T-helper 9 cell (primary cell): ENCODE results near the gene OR2A12.
"Not testable (repeated sequence)": the region's sequence is repeated elsewhere in the genome, so short reads cannot be mapped to it uniquely, and the experiment has no call there.

Experiments
- DNase-seq: peaks from one replicate; pipeline ENCODE4 v3.0.0-alpha.2; 2020
- total RNA-seq, 2 donors: gene quantifications; one replicate each; lab custom pipeline; 2026; lab: John Stamatoyannopoulos, UW

OR2A12 gene, protein sequence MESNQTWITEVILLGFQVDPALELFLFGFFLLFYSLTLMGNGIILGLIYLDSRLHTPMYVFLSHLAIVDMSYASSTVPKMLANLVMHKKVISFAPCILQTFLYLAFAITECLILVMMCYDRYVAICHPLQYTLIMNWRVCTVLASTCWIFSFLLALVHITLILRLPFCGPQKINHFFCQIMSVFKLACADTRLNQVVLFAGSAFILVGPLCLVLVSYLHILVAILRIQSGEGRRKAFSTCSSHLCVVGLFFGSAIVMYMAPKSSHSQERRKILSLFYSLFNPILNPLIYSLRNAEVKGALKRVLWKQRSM
- 0 reads per million in 2 donors for total RNA-seq

DNA sequence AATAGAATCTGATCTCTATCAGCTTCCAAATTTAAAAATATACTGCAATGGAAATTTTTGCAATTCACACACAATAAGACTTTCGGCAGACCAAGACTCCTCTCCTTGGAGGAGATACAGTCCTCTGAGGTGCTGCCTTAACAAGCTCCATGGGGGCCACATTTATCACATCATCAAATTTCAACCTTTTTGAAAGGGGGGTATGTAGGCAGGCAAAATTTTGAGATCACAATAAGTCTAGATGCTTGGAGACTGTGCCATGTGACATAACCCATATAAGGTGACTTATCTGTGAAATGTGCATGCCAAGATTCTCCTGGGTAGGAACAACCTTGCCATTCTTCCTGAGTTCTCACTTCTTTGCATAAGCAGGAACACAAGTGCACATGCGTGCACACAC lies at the start of gene OR2A12:
OR2A12 (plus strand) TSS at position 301 of the 400 bp plus-strand sequence. CDS start 8,830 bp downstream, outside the sequence.
- no peak for DNase-seq

DNA sequence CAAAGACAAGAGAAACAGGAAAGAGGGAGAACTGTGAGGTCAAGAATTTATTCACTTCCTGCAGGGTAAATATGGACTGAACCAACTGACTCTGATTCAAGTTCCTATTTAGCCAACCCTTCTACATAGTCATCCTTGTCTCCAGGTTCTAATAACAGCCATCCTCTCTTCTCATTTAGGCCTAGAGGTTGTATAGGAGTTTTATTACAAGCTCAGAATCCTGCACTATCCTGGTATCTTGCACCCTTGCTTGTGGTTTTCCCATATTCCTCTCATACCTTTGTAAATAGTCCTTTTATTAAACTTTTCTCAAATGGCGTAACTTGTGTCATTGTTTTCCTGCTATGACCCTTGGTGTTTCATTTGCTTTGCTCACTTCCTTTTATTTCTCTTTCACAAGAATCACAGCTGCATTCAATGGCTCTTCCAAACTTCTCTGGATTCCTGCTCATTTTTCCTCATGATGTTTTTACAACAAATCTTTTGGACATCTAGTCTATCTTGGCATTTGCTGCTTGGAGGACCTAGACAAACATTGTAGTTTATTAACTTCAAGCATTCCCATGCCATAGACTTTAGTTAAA lies 49.7 kb upstream of the OR2A12 start:
- no peak for DNase-seq

DNA sequence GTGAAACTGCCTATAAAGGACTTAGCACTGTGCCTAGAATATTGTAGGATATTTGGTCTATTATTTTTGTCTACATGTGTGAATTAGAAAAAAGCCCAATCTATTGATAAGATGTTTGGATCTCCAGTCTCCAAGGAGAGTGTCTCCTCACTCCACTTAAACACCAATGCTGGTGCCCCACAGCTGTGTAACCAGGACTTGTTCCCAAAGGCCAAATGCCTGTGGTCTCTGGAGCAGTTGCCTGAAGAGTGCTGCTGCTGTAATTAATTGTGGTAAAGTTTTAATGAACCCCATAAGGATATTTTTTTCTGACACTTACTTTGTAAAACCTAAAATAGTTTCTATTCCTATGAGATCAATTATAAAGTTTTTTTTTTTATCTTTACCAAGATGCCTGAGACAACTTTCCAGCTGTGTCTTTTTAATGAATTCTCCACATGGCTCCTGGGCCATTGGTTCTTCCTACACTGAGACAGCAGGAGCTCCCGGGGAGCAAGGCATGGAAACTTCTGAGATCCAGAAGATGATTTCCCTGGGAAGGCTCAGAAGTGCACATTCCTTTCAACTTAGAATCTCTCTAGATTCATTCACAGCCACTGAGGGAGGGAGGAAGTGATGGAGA lies 48.6 kb upstream of the OR2A12 start:
- DNase-seq = no peak

DNA sequence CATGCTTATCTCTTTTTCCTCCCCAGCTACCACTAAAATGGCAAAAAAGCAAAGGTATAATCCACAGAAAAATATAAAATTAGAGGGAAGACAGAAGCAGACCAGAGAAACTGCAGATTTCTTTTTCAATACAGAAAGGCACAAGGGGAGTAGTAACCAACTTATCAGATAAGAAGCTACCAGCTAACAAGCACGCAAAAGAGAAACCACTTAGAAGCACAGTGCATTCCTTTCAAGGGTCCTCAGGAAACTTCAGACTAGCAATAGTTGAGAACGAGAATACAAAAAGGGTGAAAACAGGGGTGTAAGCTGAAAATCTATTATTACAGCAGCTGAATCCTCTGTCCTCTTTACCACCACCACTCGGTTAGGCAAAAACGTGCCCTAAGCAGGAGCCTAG lies 47.2 kb upstream of the OR2A12 start:
- no peak for DNase-seq

DNA sequence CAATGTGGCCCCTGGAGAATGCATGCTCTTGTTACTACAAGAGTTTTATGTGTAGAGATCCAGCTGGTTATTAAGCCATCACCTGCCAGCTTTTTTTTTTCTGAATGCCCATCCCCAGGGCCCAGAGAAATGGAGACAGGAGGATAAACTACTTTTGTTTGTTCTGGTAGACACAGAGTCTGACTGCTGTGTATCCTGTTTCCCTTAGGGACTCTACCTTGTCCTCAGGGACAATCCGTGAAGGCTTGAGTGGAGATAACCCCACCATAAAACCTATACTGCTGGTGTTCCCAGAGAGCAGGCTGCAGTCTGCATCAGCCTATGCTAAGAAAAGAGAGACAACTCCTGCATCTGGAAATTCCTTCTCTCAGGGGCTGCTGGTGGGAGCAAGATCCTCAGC lies 37.4 kb upstream of the OR2A12 start, which contains the start of gene OR2A5:
OR2A5 (plus strand) TSS at position 301 of the 400 bp plus-strand sequence. CDS start 1,454 bp downstream, outside the sequence.
- DNase-seq = no peak

DNA sequence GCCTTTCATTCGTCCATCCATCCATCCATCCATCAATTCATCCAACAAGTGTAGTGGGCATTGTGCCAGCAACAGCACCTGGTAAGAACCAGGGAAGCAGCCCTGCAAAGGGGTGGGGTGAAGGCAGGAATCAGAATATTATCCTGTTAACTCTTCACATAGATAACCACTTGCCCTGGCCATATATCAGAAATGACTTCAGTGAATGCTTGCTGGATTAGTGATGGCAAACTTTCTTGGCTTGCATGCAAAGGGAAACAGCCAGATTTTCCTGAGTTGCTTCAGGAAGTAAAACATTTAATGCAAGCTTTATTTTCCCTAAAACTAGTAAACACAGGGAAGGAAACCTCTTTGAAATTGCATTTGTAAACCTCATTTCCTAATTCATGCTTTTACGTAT lies 36.6 kb upstream of the OR2A12 start:
- no peak for DNase-seq

DNA sequence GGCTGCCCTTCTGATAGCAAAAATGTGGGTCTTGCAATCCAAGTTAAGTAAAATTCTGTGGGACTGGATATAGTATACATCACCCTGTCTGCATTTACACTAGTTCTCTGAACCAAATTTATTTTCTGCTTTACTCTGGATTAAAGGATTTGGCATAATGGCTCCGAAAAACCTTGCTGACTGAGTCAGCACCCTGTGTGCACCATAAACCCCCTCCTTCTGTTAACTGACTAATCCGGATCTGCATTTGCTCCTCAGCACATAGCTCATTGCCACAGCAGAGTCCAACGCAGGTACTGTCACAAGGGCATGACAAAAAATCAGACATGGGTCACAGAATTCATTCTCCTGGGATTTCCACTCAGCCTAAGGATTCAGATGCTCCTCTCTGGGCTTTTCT lies 36.0 kb upstream of the OR2A12 start:
- no peak for DNase-seq

DNA sequence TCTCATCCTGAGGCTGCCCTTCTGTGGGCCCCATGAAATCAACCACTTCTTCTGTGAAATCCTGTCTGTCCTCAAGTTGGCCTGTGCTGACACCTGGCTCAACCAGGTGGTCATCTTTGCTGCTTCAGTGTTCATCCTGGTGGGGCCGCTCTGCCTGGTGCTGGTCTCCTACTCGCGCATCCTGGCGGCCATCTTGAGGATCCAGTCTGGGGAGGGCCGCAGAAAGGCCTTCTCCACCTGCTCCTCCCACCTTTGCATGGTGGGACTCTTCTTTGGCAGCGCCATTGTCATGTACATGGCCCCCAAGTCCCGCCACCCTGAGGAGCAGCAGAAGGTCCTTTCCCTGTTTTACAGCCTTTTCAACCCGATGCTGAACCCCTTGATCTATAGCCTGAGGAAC lies 35.2 kb upstream of the OR2A12 start:
- not testable (repeated sequence) for DNase-seq

DNA sequence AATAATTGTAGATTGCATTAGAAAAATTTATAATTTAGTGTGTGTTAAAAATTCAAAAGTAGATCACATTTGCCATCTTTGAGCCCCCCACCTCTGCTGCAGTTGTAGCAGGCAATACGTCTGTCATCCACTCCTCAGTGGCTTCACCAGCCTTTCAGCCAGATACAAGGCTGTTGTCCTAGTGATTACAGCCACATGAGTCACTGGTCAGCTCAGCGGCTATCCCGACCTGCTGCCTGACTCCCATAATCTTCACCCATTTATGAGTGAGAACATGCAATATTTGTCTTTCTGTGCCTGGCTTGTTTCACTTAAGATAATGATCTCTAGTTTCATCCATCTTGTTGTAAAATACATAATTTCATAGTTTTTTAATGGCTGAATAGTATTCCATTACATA lies 28.1 kb upstream of the OR2A12 start:
- DNase-seq = no peak

DNA sequence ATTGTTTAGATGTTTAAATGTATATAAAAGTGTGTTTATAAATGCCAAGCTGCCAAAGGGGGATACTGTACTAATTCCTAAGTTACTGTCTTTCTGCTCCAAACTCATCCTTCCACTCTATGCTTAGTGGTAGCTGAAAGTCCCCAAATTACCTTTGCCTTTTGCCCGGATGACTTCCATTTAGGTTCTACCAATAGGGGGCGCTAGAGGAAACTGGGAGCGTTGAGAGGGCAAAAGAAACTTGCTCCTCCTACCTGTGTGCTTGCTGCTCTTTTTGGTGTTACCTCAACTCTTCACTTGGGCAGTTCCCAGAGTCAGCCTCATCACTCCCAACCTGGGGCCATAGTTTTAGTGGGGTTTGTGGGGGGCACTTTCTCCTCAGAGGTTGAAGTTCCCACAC lies 22.4 kb upstream of the OR2A12 start:
- no peak for DNase-seq

DNA sequence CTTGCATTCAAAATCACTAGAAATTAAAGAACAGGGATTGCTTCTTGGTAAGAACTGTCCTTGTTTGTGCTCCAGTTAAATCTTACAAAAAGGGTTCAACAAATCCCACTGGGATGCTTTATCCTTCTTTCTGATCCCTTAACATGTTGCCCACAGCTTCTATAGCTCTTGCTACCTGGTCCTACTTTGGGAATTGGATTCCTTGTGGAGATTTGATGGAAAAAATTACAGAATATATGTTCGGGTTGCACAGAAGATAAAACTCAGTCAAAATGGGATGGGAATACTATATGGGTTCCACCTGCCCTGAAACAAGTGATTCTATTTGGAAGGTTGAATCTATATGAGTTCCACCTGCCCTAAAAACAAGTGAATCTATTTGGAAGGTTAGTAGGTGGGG lies 16.6 kb upstream of the OR2A12 start, which contains the start of gene OR2A25:
OR2A25 (plus strand) TSS at position 301 of the 400 bp plus-strand sequence. CDS start 4,409 bp downstream, outside the sequence.
- no peak for DNase-seq

DNA sequence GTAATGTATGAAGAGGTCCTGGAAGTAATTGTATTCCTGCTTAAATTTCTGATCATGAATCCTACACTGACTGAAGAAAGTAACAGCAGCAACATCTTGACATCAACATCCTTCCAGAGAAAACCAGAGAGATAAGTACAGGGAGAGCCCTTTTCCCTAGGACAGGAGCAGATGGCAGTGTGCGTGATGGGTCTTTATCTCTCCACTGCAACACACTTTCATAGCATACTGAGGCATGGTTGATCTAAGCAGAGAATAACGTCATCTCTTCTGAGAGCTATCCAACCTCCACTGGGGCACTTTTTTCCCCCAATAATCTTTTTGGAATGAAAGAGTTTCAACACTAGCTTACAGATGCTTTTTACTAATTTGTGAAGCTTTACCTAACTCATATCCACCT lies 16.1 kb upstream of the OR2A12 start:
- no peak for DNase-seq

DNA sequence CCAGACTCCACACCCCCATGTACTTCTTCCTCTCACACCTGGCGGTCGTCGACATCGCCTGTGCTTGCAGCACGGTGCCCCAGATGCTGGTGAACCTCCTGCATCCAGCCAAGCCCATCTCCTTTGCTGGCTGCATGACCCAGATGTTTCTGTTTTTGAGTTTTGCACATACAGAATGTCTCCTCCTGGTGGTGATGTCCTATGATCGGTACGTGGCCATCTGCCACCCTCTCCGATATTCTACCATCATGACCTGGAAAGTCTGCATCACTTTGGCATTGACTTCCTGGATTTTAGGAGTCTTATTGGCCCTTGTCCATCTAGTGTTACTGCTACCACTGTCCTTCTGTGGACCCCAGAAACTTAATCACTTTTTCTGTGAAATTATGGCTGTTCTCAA lies 11.7 kb upstream of the OR2A12 start:
- no peak for DNase-seq

DNA sequence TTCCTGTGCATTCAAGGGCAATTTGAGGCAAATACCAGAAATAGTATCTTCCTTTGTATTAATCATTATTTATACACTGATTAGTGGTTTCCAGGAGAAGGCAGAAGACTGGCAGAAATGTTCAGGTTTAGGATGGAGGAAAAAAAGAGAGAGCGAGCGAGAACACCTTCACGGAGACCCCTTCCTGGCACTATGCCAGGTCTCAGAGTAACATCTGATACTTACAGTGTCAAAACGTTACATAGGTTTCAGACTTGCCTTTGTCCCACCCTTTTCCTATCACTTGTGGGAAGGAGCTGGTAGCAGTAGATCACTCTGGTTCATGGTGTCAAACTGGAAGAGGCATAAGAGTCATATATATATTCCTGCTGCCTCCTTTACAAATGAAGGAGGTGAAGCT lies 652 bp downstream of the OR2A12 start:
- no peak for DNase-seq

DNA sequence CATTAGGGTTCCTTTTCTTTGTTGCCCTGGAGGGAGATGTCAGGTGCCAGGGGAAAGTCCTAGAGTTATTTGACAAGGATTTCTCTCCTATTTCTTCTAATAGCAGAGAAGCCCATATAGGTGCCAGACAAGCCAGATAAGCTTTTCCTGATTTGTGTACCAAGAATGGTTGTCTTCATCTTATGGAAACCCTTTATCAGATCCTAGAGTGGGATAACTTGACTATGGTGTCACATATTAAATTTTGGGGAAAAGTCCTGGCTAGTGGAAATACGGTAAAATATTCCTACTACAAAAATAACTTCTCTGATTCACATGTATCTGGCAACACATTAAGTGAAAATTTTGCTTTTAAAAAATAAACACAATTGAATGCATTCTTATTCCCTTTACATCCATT lies 1.2 kb downstream of the OR2A12 start:
- no peak for DNase-seq

DNA sequence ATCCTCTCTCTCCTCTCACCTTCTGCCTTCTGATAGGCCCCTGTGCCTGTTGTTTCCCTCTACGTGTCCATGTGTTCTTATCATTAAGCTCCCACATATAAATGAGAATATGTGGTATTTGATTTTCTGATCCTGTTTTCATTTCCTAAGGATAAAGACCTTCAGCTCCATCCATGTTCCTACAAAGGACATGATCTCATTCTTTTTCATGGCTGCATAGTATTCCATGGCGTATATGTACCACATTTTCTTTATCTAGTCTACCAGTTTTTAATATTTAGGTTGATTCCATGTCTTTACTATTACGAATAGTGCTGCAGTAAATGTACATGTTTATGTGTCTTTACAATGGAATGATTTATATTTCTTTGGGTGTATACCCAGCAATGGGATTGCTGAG lies 4.6 kb downstream of the OR2A12 start:
- DNase-seq = no peak

DNA sequence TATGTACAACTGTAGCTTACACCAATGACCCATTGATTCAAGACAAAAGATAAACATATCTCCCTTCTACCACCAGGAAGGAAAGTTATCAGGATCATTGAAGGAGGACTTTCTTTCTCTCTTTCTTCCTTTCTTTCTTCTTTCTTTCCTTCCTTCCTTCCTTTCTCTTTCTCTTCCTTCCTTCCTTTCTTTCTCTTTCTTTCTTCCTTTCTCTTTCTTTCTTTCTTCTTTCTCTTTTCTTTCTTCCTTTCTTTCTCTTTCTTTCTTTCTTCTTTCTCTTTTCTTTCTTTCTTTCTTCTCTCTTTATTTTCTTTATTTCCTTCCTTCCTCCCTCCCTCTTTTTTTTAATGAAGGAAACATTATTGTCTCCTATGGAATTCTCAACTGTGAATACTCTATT lies 12.7 kb downstream of the OR2A12 start:
- no peak for DNase-seq

DNA sequence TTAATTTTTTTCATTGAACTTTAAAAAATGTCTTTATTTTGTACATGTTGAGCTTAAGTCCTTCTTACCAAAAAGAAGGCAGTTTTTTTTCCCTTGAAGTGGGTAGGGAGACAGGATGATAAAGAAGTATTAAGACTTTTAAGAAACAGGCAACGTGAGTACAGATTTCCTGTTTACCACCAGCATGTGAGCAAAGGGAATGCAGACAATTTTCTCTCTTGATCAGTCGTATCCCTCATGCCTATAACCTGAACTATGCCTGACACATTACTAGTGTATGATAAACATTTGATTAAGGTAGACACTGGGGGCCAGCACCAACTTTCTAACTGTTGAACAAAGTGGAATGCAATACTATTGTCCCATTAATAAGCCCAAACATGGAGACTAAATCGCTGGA lies 14.5 kb downstream of the OR2A12 start:
- no peak for DNase-seq

DNA sequence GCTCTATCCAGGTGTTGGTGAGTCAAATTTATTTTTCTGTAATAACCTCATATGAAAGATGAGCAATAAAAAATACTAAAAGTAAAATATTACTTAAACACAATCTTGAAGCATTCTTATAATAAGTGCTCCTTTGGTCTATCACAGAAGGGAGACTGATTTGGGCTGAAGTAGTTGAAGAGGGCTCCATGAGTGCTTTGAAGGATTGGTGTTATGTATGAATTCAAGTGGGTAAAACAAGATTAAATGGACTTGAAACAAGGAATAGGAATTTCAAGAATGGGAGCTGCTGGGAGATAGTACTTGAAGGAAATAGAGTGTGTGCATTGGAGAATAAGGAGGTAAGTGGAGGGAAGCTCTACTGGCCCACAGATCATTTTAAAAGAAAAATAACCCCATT lies 16.0 kb downstream of the OR2A12 start:
- DNase-seq = no peak

DNA sequence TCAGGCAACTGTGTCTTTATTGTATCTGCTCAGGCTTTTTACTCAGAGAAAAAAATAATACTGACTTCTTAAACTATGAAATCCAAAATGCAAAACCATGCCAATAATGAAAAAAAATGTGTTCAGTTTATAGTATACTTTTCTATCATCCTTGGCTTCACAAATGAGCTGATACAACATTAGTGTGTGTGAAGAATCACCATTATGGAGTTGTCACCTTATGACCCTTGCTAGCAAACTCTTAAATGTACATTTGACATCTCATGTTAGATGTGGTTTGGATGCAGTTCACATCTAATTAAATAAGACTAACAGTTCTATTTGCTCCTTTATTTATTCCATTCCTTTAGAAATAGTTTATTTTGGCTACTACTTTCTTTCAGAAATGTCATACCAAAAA lies 19.1 kb downstream of the OR2A12 start:
- no peak for DNase-seq

DNA sequence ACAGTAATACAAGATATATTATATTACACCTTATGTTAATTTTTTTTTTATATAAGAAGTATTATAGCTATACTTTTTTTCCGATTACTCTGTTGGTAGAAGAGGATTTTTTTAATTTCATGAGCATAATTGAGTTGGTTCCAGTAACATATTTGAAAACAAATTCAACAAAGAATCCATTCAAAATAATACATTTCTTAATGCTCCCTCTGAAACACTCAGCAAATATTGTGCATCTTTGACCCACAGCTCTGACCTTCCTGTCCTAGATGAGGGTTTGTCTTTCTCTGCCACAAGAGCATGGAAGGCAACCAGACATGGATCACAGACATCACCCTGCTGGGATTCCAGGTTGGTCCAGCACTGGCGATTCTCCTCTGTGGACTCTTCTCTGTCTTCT lies 23.2 kb downstream of the OR2A12 start, which contains the start of gene OR2A2:
OR2A2 (plus strand) TSS at position 301 of the 400 bp plus-strand sequence; CDS start at position 301, 0 bp downstream.
- no peak for DNase-seq

DNA sequence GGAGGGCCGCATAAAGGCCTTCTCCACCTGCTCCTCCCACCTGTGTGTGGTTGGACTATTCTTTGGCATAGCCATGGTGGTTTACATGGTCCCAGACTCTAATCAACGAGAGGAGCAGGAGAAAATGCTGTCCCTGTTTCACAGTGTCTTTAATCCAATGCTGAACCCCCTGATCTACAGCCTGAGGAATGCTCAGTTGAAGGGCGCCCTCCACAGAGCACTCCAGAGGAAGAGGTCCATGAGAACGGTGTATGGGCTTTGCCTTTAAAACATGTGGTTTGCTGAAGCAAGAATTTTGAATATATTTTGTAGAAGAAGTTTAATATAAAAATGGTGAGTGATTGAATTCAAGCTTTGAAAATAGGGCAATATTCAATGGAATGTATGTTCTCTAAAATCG lies 24.2 kb downstream of the OR2A12 start:
- DNase-seq = no peak

DNA sequence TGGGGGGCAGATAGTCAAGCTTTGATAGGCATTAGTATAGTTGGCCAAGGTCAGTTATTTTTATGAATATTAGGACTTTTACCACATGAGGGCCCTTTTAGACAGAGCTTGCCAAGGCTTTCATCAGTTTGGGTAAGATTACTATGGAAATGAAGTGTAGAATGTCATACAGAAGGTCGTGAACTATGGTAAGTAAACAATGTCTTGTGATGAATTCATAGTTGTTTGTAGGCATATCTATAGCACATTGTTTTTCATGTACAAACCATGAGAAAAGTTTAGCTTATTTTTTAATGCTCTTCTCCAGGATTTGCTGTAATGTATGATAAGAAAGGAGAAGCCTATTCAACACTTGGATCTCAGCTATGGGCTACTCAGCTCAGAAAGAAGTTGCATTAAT lies 27.6 kb downstream of the OR2A12 start:
- no peak for DNase-seq

DNA sequence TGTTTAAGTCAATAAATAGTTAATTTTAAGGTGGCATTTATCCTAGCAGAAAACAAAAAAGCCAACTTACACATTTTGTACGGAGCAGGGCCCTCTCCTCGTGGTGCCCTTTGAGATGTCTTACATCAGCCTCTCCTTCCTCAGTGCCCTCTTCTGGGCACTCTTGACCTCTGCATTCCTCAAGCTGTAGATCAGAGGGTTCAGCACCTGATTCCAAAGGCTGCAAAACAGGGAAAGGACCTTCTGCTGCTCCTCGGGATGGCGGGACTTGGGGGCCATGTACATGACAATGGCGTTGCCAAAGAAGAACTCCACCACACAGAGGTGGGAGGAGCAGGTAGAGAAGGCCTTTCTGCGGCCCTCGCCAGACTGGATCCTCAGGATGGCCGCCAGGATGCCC lies 32.3 kb downstream of the OR2A12 start:
- DNase-seq = no peak
